Stomach (tissue), 4 donors: Measurements from ENCODE around the gene OPN5.

Experiments used
- POLR2A ChIP-seq, 4 donors: fragments of 450-650 bp; IDR thresholded peaks; one replicate each; pipeline ENCODE4 v1.6.1; 2016; ENCODE audit warnings: antibody characterized with exemption in 4 of 4, control low read depth in 2 of 4, mild to moderate bottlenecking in 1 of 4, moderate library complexity in 1 of 4
- TF ChIP-seq, protein P1 (sequence below), 7 experiments: fragments of 450-650 bp in 4 of 7; fragments of 200-600 bp in 3 of 7; sonication (generic) in 3 of 7; IDR thresholded peaks; one replicate each; pipeline ENCODE4 v1.5.1; 2016 to 2019; ENCODE audit warnings: antibody characterized with exemption in 7 of 7, control low read depth in 2 of 7, mild to moderate bottlenecking in 1 of 7

DNA sequence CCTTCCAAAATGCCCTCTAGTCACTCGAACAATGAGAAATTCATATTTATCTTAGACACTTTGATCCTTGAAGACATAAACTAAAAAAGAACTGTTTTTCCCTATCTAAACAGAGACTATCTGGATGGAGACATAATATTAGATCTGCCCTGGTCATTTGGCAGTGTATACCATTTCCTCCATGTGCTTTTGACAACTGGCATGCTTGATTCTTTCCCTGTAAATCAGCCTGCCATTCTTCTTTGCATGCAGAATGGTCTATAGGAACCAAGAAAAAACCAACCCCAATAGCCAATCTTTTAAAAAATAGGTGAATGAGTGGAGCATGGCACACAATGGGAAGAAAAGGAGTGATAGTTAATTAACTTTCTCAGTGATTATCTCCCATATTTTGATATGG, 93.8 kb downstream of the OPN5 start:
- no peak for TF ChIP-seq POLR2A (IDR thresholded peaks at IDR 0.05)
- TF ChIP-seq, protein P1, sequence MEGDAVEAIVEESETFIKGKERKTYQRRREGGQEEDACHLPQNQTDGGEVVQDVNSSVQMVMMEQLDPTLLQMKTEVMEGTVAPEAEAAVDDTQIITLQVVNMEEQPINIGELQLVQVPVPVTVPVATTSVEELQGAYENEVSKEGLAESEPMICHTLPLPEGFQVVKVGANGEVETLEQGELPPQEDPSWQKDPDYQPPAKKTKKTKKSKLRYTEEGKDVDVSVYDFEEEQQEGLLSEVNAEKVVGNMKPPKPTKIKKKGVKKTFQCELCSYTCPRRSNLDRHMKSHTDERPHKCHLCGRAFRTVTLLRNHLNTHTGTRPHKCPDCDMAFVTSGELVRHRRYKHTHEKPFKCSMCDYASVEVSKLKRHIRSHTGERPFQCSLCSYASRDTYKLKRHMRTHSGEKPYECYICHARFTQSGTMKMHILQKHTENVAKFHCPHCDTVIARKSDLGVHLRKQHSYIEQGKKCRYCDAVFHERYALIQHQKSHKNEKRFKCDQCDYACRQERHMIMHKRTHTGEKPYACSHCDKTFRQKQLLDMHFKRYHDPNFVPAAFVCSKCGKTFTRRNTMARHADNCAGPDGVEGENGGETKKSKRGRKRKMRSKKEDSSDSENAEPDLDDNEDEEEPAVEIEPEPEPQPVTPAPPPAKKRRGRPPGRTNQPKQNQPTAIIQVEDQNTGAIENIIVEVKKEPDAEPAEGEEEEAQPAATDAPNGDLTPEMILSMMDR (IDR thresholded peaks at IDR 0.05) = no peak
